Stimulated activated CD8-positive, alpha-beta memory T cell treated with anti-CD3 and anti-CD28 coated beads, Interleukin-12 subunit alpha, Interleukin-12 subunit beta, amount 100 ng/mL, for 24 hours (primary cell): Measurements from ENCODE around the gene CHD9NB.

ENCODE experiments used
- DNase-seq: peaks from one replicate; pipeline ENCODE4 v3.0.0-alpha.2; 2020; ENCODE audit errors: extremely low read depth

CHD9NB gene

DNA sequence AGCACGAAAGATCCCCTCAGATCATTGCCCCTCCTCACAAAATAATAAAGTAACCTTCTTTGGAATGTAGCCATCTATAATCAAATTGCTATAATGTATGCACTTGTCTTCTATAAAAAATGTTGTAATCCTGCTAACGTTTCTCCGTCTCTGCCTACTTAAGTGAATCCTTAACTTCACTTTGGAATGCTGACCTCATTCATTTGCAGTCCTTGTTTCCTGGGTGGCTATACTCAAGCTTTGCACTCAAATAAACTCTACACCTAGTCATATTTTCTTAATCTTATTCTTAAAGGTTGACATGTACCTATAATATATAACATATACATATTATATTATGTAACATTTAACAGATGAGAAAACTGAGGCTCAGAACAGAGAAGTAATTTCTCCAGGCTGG, 22.7 kb downstream of the CHD9NB start:
- no peak for DNase-seq

GRCh38 chr16:53024045-53024444, 28.7 kb downstream of the CHD9NB start:
- no peak for DNase-seq

DNA sequence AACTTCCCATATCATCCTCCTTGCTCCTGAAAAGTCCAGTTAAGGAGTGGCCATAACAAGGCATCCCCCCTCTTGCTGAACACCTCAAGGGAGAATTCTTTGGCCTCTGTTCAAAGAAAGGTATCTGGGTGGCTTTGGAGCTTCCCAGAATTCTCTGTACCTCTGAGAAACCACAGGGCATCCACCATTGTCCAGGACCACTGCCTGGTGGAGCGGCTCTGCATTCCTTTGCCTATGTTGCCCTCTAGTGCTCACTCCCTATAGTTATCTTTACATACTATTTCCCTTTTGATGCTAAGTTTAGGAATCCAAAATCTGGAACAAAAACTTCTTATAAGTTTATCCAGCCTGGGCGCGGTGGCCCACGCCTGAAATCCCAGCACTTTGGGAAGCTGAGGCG, 30.3 kb downstream of the CHD9NB start:
- DNase-seq, result no peak

DNA sequence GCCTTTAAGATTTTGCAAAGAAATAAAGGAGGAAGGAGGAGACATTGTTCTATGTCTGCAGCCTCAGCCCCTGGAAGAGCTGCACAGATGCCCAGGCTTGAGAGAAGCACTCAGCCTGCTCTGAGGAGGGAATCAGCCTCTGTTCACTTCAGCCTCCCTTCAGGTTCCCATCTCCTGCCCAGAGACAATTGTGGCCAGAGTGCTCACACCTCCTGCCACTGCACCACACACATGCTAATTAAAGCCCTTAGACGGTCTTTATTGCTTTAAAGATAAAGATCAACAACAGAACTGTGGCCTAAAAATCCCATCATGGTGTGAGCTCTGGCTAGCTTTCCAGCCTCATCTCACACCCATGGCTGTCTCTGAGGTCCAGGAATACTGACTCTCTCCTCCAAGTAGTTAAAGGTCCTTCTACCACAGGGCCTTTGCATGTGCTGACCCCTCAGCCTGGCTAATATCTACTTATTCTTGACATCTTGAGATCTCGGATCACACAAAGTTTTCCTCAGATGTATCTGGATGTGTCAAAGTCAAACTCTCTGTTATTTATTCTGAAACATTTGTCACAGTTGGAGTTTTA, 33.8 kb downstream of the CHD9NB start:
- no peak for DNase-seq

DNA sequence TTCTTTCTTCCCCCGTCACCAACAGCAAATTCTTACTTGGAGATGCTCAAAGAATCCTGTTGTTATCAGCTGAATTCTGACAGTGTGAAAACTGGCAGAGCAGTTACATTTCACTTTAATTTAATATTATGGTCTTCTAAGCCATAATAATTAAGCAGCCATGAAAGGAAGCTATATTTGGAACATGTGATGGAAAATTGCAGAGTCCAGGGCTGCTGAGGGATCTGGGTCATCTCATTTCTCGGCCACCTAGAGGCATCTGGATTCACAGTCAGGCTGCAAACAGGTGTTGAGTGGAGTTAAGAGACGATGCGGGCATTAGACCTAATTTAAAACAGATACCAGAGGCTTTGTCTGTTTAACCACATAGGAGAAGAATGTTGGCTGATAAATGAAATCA, 38.4 kb downstream of the CHD9NB start:
- no peak for DNase-seq

DNA sequence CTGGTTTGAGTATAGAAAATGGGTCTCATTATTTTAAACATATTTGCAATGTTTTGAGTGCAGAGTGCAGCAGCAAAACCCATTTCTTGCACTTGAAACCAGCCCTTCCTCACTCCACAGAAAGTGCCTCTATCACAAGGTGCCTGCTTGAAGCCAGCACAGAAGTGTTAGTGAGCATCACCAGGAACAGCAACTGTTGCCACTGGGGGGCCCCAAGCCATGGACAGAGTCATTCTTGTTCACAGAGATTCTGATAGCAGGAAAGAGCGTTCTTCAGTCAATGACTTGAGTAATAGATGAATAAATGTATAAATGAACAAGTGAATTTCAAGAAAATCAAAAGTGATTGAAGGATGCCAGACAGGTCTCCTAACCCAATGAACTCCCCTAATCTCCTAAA, 45.6 kb downstream of the CHD9NB start:
- DNase-seq, result no peak

GRCh38 chr16:52997922-52998321, 54.8 kb downstream of the CHD9NB start:
- DNase-seq, result no peak

DNA sequence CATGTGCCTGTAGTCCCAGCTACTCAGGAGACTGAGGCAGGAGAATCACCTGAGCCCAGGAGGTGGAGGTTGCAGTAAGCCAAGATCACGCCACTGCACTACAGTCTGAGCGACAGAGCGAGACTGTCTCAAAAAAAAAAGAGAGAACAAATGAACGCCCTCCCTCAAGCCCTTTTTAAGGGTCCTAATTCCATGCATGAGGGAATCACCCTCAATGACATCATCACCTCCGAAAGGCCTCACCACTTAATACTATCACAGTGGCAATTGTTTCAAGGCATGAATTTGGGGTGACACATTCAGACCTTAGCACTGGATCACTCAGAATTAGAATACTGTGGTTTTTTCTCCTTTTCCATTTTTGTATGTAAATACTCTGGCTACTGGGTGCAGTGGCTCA, 57.8 kb downstream of the CHD9NB start:
- no peak for DNase-seq

GRCh38 chr16:52993179-52993578, 59.5 kb downstream of the CHD9NB start:
- DNase-seq, result no peak

GRCh38 chr16:52991572-52991971, 61.1 kb downstream of the CHD9NB start:
- no peak for DNase-seq
